Neural progenitor cell (in vitro differentiated cells): Measurements from ENCODE around the gene DDX39B.

Experiments used
- EZH2 ChIP-seq: fragments of 200-600 bp; sonication (generic); IDR thresholded peaks from 2 replicates; pipeline ENCODE4 v1.6.1; 2017; ENCODE audit warnings: antibody characterized with exemption, mild to moderate bottlenecking, moderate library complexity
- EZH2phosphoT487 ChIP-seq: fragments of 200-600 bp; sonication (generic); IDR thresholded peaks from 2 replicates; pipeline ENCODE4 v1.6.1; 2017; ENCODE audit warnings: antibody characterized with exemption
- TF ChIP-seq, protein P1 (sequence below): fragments of 200-600 bp; sonication (generic); IDR thresholded peaks from 2 replicates; pipeline ENCODE4 v1.5.1; 2017; ENCODE audit warnings: antibody characterized with exemption, mild to moderate bottlenecking

DNA sequence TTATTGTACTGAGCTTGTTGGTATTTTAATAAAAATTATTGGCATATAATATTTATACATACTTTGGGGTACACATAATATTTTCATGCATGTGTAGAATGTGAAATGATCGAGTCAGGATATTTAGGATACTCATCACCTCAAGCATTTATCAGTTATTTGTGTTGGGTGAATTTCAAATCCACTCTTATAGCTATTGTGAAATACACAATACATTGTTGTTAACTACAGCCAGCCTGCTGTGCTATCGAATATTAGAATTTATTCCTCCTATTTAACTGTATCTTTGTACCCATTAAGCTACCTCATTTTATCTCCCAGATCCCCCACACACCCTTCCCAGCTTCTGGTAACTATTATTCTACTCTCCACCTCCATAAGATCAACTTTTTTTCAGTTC, 58.4 kb downstream of the DDX39B start:
- TF ChIP-seq, protein P1, sequence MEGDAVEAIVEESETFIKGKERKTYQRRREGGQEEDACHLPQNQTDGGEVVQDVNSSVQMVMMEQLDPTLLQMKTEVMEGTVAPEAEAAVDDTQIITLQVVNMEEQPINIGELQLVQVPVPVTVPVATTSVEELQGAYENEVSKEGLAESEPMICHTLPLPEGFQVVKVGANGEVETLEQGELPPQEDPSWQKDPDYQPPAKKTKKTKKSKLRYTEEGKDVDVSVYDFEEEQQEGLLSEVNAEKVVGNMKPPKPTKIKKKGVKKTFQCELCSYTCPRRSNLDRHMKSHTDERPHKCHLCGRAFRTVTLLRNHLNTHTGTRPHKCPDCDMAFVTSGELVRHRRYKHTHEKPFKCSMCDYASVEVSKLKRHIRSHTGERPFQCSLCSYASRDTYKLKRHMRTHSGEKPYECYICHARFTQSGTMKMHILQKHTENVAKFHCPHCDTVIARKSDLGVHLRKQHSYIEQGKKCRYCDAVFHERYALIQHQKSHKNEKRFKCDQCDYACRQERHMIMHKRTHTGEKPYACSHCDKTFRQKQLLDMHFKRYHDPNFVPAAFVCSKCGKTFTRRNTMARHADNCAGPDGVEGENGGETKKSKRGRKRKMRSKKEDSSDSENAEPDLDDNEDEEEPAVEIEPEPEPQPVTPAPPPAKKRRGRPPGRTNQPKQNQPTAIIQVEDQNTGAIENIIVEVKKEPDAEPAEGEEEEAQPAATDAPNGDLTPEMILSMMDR = no peak
- TF ChIP-seq EZH2phosphoT487 = no peak
- no peak for TF ChIP-seq EZH2
